Femur (tissue), 1 donor: ENCODE results near the gene LRRC38.
"Not testable (repeated sequence)": the region's sequence is repeated elsewhere in the genome, so short reads cannot be mapped to it uniquely, and the experiment has no call there.

Experiments
- DNase-seq: peaks from one replicate; pipeline ENCODE4 v3.0.0-alpha.2; 2017

LRRC38 gene

GRCh38 chr1:13456904-13457532, 56.8 kb downstream of the LRRC38 start:
- DNase-seq: no peak

- DNase-seq: no peak
Measured at GRCh38 chr1:13451399-13451965, 62.3 kb downstream of the LRRC38 start.

DNA sequence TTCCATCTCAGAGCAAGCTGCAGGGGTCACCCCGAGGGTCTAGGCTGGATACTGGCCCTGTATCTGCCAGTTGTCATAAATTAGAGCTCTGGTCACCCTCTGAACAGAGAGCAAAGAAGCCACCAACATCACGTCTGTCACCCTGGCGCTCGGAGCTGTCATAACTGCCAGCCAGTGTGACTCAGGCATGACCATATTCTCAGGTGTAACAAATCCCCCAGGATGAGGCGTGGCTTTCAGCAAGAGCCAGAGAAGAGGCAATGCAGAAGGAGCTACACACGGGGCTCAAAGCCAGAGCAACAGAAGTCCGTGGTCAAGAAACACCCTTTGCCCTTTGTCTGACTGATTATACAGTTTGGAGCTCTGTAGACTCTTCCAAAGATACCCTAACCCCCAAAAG, 63.6 kb downstream of the LRRC38 start:
- no peak for DNase-seq

DNA sequence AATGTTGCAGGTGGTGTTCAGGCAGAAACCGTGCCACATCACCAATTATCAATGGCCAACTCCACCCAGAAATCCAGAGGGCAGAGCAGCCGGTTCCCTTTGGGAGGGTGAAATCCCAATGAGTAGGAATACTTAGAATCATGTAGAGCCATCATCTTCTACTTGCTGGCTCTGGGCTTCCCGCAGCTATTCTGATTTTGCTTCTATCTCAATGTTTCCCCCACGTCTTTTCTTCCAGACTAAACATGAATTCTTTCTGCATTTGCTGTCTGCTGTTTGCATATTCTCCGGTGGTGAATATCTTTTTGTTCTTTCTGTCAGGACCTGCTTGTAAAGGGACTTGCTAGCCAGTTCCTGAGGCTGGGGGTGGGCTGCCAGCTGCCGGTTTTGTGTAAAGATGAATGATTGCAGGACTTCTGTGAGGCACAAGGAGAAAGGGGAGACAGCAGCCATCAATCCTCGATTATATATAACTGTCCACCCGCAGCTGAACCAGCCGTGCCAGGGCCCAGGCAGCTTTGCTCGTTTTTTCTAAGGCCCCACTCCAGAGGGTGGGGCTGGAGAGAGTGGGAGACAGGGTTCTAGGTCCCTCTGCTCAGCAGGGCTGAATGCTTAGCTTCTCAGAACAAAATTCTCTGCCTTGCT, 70.3 kb downstream of the LRRC38 start:
- DNase-seq: no peak

DNA sequence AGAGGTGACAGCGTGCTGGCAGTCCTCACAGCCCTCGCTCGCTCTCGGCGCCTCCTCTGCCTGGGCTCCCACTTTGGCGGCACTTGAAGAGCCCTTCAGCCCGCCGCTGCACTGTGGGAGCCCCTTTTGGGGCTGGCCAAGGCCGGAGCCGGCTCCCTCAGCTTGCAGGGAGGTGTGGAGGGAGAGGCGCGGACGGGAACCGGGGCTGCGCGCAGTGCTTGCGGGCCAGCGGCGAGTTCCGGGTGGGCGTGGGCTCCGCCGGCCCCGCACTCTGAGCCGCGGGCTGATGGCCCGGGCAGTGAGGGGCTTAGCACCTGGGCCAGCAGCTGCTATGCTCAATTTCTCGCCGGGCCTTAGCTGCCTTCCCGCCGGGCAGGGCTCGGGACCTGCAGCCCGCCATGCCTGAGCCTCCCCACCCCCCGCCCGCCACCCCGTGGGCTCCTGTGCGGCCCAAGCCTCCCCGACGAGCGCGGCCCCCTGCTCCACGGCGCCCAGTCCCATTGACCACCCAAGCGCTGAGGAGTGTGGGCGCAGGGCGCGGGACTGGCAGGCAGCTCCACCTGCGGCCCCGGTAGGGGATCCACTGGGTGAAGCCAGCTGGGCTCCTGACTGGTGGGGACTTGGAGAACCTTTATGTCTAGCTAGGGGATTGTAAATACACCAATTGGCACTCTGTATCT, 74.6 kb downstream of the LRRC38 start:
- not testable (repeated sequence) for DNase-seq

- no peak for DNase-seq
Measured at GRCh38 chr1:13435458-13435857, 78.3 kb downstream of the LRRC38 start.

- not testable (repeated sequence) for DNase-seq
Measured at GRCh38 chr1:13433694-13434358, 80.0 kb downstream of the LRRC38 start.

GRCh38 chr1:13432251-13432650, 81.6 kb downstream of the LRRC38 start:
- no peak for DNase-seq

- no peak for DNase-seq
Measured at GRCh38 chr1:13430495-13430894, 83.3 kb downstream of the LRRC38 start.
